K562 (cell line): Measurements from ENCODE around the gene MAP1LC3A. TPM values are rescaled to one million over a fixed set of nuclear protein-coding genes. Genes with fewer than 3 reads are reported as not detected.

Experiments
- COPS2 ChIP-seq: fragments of 450-650 bp; conservative IDR thresholded peaks from 2 replicates; pipeline ENCODE4 v1.6.1; 2016; ENCODE audit warnings: mild to moderate bottlenecking, moderate library complexity
- THRB ChIP-seq: fragments of 450-650 bp; formaldehyde crosslinking; conservative IDR thresholded peaks from 2 replicates; pipeline ENCODE4 v1.4.0; 2022; ENCODE audit warnings: mild to moderate bottlenecking, missing genetic modification characterization
- ZNF740 ChIP-seq, 3 experiments: fragments of 200-800 bp in 1 of 3; sonication (Bioruptor generic) in 1 of 3; sonication (generic) in 1 of 3; formaldehyde crosslinking in 1 of 3; IDR thresholded peaks; 2 replicates each; pipeline versions ENCODE4 v1.6.1 to v1.8.0; 2016 to 2022; ENCODE audit warnings: mild to moderate bottlenecking in 2 of 3, missing compliant biosample characterization in 2 of 3, missing genetic modification characterization in 2 of 3, missing genetic modification reagents in 1 of 3
- polyA plus RNA-seq, 8 experiments: library from polyadenylated mRNA; depleted of rRNA in 4 of 8; stranded (reverse) in 5 of 8; unstranded in 3 of 8; fragments of >200 nt; fragmentation: Nextera tagmentation in 2 of 8; fragmentation: Illumina TruSeq in 1 of 8; extraction: Ambion mirVana in 2 of 8; extraction: Trizol in 1 of 8; gene quantifications; 2 replicates each; pipeline versions ENCODE4 v1.2.1 to v1.2.3, GENCODE V29; 2011 to 2014; ENCODE audit warnings: inconsistent platforms in 1 of 8, missing spikeins in 1 of 8
- total RNA-seq, 7 experiments: library from RNA; depleted of rRNA in 6 of 7; stranded (reverse); fragments of >200 nt in 6 of 7; fragmentation: Illumina TruSeq in 2 of 7; extraction: Trizol in 2 of 7; gene quantifications; 2 replicates each; pipeline versions ENCODE4 v1.2.1 to v1.2.3, GENCODE V29; 2011 to 2021; ENCODE audit warnings: low replicate concordance in 1 of 7

MAP1LC3A gene
- total and polyA plus RNA-seq, 9 of the 15 experiments (the other 6 are each of a cell fraction or from before 2014, with no cell fraction given), result 0.27 to 0.38 TPM; not detected in 7

GRCh38 chr20:34566978-34567891 lies 8.7 kb downstream of the MAP1LC3A start (continued):
- TF ChIP-seq COPS2 (no peak), THRB (CRISPR knock-in tag) (no peak), ZNF740 (CRISPR knock-in tag; IDR thresholded peaks at IDR 0.05) (no peak), ZNF740 (tag; IDR thresholded peaks at IDR 0.05) (no peak)
